H1 (cell line): Measurements from ENCODE around the gene EXOC2. TPM values are rescaled to one million over a fixed set of nuclear protein-coding genes. Genes with fewer than 3 reads are reported as not detected.

ENCODE experiments used
- CHD1 ChIP-seq: IDR thresholded peaks from 2 replicates; pipeline ENCODE4 v1.6.1; 2012; ENCODE audit warnings: low read depth, low read length, improper control_type of control experiment
- CTBP2 ChIP-seq: IDR thresholded peaks from 2 replicates; pipeline ENCODE4 v1.7.0; 2011; ENCODE audit warnings: borderline replicate concordance, mild to moderate bottlenecking, moderate library complexity, mixed read lengths, low read length; ENCODE audit not compliant: insufficient read depth, insufficient read length
- EGR1 ChIP-seq: IDR thresholded peaks from 2 replicates; pipeline ENCODE4 v1.6.1; 2011; ENCODE audit warnings: low read depth, low read length, borderline replicate concordance
- POLR2A ChIP-seq, 2 experiments: IDR thresholded peaks; 1 replicate in 1 of 2; 2 replicates in 1 of 2; pipeline ENCODE4 v1.6.1; 2011; ENCODE audit warnings: low read depth in 2 of 2, low read length in 2 of 2, mild to moderate bottlenecking in 2 of 2; ENCODE audit errors: control extremely low read depth in 1 of 2
- RBBP5 ChIP-seq: IDR thresholded peaks from 2 replicates; pipeline ENCODE4 v1.7.1; 2012; ENCODE audit warnings: low read depth, mild to moderate bottlenecking, inconsistent platforms, low read length, moderate library complexity, borderline replicate concordance
- YY1 ChIP-seq: IDR thresholded peaks from 2 replicates; pipeline ENCODE4 v1.6.1; 2011; ENCODE audit warnings: low read depth, mild to moderate bottlenecking, low read length
- polyA plus RNA-seq, 7 experiments: library from polyadenylated mRNA; depleted of rRNA in 3 of 7; stranded (reverse) in 5 of 7; unstranded in 2 of 7; fragments of >200 nt in 5 of 7; fragments of 200-250 nt in 2 of 7; gene quantifications; 1 replicate in 5 of 7; 2 replicates in 1 of 7; 4 replicates in 1 of 7; pipeline versions ENCODE4 v1.2.1 to v1.2.3, GENCODE V29; 2011 to 2013; ENCODE audit warnings: missing spikeins in 2 of 7, mixed read lengths in 2 of 7
- total RNA-seq: library from RNA; stranded (reverse); fragmentation: NEBNext Ultra II Directional; extraction: Animal tissue kit (Norgen Biotek cat#: 25700); gene quantifications from 2 replicates; pipeline ENCODE4 v1.2.1, GENCODE V29; 2021

Gene EXOC2
- total and polyA plus RNA-seq, 2 of the 8 experiments (the other 6 are each of a cell fraction or from before 2014, with no cell fraction given) = 25.5 to 44.4 TPM

- TF ChIP-seq YY1 (no peak), EGR1 (no peak), CHD1 (no peak), POLR2A (IDR thresholded peaks at IDR 0.05; ENCODE audit: control extremely low read depth in 1 of 2, low read depth in 2 of 2, low read length in 2 of 2) (no peak), CTBP2 (no peak), RBBP5 (no peak)
Measured at GRCh38 chr6:693723-694009, 727 bp upstream of the EXOC2 start (continued).
